D721Med (cell line): Measurements from ENCODE around the gene RIMS4.

ENCODE experiments used
- DNase-seq: peaks from one replicate; pipeline ENCODE4 v3.0.0; 2011; ENCODE audit warnings: low spot score; ENCODE audit not compliant: insufficient read length
- FAIRE-seq: peaks from 2 replicates; lab custom pipeline; 2011; peaks lifted over from hg19 to GRCh38; lab: Jason Lieb, UNC
- TF ChIP-seq, protein P1 (sequence below): IDR thresholded peaks from 2 replicates; pipeline ENCODE4 v1.5.1; 2012; ENCODE audit warnings: mild to moderate bottlenecking, control low read depth; ENCODE audit not compliant: insufficient read depth; ENCODE audit errors: missing control alignments

RIMS4 gene

DNA sequence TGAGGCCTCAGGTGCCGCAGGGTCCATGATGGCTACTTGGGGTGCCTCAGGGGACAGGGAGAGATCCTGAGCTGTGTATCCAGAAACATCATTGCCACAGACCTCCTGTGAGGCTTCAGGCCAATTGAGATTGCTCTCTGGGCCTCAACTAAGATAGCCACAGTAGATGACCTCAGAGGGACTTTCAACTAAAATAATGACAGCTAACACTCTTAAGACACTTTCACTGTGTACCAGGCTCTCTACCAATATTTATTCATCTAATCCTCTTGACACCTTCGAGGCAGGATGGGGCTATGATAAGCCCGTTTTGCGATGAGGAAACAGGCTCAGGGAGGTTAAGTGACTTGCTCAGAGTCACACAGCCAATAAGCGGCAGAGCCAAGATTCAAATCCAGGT, 10.7 kb downstream of the RIMS4 start:
- TF ChIP-seq, protein P1, sequence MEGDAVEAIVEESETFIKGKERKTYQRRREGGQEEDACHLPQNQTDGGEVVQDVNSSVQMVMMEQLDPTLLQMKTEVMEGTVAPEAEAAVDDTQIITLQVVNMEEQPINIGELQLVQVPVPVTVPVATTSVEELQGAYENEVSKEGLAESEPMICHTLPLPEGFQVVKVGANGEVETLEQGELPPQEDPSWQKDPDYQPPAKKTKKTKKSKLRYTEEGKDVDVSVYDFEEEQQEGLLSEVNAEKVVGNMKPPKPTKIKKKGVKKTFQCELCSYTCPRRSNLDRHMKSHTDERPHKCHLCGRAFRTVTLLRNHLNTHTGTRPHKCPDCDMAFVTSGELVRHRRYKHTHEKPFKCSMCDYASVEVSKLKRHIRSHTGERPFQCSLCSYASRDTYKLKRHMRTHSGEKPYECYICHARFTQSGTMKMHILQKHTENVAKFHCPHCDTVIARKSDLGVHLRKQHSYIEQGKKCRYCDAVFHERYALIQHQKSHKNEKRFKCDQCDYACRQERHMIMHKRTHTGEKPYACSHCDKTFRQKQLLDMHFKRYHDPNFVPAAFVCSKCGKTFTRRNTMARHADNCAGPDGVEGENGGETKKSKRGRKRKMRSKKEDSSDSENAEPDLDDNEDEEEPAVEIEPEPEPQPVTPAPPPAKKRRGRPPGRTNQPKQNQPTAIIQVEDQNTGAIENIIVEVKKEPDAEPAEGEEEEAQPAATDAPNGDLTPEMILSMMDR, result no peak
- DNase-seq (no peak), FAIRE-seq (no peak)

DNA sequence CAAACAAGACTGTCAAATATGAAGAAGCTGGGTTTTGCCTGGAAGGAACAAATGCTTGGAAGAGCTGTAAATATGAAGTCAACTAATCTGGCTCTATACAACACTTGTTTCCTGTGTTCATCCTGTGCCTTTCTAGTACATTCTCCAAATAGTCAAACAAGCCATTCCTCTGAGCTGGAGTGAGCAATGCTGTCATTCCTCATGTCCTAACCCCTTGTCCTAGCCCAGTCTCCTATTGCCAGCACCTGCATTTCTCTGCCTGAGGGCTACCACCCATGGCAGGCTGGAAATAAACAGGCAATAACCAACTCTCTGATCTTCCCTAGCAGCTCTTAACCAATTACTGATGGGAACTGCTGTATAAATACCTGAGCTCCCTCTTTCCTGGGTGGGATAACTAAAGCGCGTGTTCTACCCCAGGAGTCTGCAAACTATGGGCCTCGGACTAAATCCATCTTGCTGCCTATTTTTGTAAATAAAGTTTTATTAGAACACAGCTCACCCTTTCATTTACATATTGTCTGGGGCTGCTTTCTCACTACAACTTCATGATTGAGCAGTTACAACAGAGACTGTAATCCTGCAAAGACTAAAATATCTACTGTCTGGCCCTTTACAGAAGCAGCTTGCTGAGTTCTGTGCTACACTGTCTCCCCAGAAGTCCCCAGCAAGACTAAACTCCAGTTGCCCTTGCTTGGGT, 13.4 kb downstream of the RIMS4 start:
- no peak for DNase-seq
- TF ChIP-seq, protein P1, result no peak
- FAIRE-seq, result no peak

DNA sequence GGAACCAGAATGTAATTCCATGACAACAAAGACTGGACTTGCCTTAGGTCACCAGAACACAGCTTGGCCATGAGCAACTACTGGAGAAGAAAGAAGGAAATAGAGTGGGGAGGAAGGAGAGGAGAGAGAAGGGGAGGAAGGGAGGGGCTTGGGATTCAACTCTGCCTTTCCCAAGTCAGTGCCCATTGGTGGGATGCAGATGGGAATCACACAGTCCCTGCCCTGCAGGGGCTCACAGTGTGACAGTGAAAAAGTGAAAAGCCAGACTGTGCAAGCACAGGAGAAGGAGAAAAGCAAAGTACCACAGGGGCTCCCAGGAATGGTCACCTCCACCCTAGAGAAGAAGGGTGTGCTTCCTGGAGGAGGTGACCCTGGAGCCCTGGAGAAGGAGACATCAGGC, 14.0 kb downstream of the RIMS4 start:
- no peak for DNase-seq
- TF ChIP-seq, protein P1, result no peak
- FAIRE-seq, result no peak

DNA sequence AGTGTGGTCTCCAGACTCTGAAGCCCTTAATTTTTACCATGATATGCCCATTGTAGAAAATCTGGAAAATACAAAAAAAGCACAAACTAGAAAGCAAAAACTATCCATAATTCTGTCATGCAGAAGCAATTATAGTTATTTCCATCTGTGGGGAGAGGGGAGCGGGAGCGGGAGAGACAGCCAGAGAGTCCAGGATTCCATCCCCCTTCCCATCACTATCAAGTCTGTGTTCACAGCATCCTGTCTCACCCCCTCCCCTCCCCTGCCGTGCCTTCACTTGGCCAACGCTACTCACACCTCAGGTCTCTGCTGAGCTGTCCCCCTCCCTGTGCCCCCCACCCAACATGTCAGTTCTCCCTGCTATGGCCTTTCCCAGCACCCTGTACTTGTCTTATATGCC, 14.5 kb downstream of the RIMS4 start:
- DNase-seq, result no peak
- TF ChIP-seq, protein P1, result no peak
- FAIRE-seq, result no peak

DNA sequence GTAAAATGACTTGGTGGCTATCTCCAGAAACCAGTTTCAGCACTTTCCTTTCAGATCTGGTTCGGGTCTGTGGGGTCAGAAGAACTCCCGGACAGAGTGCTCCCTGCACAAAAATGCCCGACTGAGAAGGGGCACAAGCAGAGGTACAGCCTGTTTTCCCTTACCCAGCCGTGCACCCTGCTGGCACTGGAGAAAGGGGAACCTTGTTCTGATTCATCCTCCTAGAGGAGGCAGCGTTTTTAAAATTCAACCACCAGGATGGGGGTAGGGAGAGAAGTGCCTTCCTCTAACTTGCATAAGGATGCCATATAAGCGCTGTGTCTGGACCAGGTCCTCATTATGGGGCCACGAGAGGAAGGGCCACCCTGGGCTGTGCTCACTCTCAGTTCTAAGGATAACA, 17.6 kb downstream of the RIMS4 start:
- TF ChIP-seq, protein P1, result no peak
- DNase-seq (no peak), FAIRE-seq (no peak)

DNA sequence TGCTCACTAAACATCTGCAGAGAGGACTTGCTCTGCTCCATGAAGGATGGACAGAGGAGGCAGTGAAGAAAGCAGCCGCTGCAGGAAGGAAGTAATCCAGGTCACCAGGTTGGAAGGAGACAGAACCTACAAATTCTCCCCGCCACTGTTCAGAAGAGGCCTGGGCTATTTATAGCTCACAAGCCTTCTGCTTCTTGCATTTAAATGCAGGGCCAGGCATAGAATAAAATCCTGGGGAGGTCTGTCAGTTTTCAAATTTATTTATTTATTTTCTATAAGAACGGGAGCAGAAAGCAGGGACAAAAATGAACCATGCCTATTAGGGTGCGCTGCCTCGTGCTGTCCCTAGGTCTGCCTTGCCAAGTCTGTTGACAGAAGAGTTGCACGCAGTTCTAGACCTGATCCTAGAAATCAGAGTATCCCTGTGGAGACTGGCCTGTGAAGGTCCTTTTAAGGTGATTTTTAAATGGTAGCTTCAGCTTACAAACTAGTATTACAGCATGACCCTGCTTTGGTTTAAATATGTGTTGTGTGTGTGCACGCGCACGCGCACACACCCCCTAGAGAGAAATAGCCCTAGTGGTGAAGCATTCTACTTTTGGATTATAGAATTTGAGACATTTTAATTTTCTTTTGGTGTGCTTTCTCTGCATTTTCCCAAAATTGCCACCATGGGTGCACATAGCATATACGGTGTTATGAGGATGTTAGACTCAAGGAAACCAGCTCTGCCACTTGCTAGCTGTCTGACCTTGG, 19.5 kb downstream of the RIMS4 start:
- no peak for DNase-seq
- TF ChIP-seq, protein P1, result no peak
- no peak for FAIRE-seq

DNA sequence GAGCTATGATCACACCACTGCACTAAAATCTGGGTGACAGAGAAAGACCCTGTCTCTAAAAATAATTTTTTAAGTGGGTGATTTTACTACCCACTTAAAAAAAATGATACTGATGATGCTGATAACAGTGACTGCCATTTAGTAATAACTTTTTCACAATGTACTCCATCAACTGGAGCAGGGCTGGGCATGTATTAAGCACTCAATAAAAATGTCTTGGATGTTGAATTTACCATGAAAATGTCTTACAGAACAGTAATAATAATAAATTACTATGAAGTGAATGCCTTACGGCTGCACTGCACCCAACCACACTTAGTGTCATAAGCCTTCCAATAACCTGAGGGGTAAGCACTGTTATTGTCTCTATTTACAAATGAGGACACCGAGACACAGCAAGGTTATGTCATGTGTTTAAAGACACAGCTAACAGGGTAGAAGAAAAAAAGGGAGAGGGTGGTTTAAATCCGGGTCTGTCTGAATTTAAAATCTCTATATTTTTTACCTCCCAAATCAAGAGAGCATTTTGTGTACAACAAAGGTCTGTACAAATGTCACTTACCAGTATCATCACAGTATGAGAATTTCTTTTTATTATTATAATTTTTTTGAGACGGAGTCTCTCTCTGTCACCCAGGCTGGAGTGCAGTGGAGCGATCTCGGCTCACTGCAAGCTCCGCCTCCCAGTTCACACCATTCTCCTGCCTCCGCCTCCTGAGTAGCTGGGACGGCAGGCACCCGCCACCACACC, 21.5 kb downstream of the RIMS4 start:
- TF ChIP-seq, protein P1, result no peak
- DNase-seq (no peak), FAIRE-seq (no peak)
